GM12874 (cell line): ENCODE measurements around the gene DECR2.

Experiments used
- TF ChIP-seq, protein P1 (sequence below): IDR thresholded peaks from 2 replicates; pipeline ENCODE4 v1.5.1; 2011; ENCODE audit warnings: low read depth, mild to moderate bottlenecking, control low read depth, low read length, moderate library complexity; ENCODE audit not compliant: insufficient read depth

The DECR2 gene

DNA sequence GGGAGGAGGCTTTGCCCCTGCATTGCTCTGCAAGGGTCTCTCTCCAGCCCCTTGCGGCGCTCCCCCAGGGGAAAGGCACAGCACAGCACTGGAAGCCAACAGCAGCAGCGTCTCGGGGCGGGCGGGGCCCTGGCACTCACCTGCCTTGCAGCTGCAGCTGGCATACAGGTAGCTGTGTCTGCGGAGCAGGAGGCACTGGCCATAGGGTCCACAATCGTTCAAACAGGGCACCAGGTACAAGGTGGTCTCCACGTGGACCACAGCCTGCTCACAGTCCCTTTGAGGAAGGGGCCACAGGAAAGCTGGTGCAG lies 27.1 kb upstream of the DECR2 start:
- TF ChIP-seq, protein P1, sequence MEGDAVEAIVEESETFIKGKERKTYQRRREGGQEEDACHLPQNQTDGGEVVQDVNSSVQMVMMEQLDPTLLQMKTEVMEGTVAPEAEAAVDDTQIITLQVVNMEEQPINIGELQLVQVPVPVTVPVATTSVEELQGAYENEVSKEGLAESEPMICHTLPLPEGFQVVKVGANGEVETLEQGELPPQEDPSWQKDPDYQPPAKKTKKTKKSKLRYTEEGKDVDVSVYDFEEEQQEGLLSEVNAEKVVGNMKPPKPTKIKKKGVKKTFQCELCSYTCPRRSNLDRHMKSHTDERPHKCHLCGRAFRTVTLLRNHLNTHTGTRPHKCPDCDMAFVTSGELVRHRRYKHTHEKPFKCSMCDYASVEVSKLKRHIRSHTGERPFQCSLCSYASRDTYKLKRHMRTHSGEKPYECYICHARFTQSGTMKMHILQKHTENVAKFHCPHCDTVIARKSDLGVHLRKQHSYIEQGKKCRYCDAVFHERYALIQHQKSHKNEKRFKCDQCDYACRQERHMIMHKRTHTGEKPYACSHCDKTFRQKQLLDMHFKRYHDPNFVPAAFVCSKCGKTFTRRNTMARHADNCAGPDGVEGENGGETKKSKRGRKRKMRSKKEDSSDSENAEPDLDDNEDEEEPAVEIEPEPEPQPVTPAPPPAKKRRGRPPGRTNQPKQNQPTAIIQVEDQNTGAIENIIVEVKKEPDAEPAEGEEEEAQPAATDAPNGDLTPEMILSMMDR, result no peak

DNA sequence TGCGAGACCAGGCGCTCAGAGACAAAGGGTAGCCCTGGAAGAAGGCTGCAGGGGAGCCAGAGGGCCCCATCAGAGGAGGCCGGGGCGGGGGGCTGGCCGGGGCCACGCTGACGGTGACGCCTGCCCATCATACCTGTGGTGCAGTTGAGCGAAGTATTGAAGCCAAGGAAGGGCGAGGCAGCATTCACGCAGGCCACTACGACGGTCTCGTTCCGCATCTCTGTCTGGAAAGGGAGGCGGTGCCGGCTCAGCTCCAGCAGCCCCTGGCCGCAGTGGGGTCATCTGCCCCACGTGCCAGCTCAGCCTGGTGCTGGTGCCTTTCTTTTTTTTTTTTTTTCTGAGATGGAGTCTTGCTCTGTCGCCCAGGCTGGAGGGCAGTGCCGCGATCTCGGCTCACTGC lies 26.5 kb upstream of the DECR2 start:
- TF ChIP-seq, protein P1, result no peak

DNA sequence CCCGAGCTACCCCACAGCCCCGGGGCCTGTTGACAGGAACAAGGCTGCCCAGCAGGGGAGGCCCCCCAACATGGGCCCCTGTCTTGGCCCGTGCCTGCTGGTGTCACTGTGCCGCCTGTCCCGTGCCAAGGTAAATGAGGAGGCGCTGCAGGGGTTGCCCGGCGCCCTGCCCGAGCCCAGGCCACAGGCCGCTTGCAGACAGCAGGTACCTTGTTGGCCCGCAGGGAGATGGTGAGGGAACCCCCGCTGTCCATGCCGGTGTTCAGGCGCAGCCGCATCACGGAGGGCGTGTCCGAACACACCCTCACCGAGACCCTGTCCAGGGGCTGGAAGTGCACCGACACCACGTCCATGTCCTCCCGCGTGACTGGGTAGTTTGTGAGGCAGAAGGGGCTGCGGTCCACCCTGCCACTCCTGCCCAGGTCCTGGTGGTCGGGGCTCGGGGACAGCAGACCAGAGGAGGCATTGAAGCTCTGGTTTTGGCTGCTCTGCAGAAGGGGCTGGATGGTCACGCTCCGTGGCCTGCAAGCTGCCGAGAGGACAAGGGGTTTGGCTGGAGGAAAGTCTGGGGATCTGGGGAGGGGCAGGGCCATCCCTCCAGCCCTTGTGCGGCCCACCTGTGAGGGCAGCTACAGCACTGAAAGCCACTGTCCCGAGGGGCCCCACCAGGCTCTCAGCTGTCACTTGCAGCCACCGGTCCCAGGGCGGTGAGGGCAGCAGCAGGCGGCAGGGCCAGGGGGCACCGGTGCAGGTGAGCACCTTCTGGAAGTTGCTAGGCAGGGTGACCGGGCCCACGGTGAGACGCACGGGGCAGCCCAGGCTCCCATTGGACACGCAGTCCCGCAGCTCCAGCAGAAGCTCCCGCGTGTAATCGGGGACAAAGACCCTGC lies 25.5 kb upstream of the DECR2 start:
- TF ChIP-seq, protein P1, result no peak

DNA sequence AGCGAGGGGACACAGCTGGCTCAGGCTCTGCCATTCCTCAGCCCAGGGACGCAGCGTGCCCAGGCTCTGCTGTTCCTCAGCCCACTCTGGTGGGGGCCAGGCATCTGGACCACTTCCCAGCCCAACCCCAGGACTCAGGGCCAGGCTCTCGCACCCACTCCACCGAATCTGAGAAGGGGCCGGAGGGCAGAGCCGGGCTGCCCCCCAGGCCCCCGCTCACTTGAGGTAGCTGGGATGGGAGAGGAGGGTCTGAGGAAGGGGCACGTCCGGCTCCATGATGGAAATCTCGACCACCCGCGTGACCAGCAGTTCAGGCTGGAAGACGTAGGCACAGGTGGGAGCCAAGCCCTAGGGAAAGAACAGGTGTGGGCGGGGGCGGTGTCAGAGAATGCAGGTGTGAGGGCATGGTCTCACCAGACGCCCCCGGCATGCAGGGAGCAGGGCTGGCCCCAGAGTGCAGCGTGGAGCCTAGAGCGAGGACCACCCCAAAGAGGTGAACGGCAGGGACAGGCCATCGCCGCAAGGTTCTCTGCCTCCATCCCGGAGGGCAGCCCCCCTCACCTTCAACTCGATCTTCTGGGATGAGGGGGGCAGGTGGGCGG lies 24.8 kb upstream of the DECR2 start:
- TF ChIP-seq, protein P1, result no peak

DNA sequence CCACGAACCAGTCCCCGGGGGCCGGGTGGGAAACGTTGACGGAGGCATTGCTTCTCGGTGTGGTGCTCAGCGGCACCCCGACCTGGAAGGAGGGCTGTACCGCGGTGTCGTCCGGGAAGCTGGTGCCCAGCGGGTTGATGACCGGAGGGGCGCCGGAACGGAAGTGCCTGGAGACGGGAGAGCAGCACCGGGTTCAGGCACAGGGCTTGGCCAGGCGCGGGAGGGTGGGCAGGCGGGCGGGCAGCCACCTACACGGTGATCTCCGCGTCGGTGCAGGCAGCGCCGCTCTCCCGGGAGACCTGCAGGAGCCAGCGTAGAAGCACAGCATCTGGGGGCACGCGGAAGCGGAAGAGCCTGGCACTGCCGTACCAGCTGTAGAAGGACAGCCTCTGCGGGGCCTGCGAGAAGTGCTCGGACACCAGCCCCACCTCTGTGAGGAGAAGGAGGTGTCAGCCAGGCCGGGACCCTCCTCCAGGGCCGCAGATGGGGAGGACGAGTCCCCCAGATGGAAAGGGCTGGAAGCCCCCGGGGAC lies 24.2 kb upstream of the DECR2 start:
- TF ChIP-seq, protein P1, result no peak

DNA sequence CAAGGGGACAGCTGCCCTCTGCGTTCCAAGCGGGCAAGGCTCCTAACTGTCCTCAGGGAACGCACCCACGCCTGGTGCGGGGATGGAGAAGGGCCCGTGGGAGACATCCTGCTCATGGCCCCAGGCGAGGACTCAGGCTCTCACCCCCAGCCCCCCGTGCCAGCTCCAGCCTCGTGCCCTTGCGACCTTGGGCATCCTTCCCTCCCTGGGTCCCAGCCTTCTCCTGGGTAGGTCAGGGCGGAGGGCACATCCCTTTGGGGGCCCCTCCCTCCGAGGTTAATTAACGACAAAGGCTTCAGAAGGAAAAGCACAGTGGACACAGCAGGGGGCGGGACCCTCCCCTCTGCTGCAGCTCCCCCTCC lies 22.9 kb upstream of the DECR2 start:
- TF ChIP-seq, protein P1, result no peak

DNA sequence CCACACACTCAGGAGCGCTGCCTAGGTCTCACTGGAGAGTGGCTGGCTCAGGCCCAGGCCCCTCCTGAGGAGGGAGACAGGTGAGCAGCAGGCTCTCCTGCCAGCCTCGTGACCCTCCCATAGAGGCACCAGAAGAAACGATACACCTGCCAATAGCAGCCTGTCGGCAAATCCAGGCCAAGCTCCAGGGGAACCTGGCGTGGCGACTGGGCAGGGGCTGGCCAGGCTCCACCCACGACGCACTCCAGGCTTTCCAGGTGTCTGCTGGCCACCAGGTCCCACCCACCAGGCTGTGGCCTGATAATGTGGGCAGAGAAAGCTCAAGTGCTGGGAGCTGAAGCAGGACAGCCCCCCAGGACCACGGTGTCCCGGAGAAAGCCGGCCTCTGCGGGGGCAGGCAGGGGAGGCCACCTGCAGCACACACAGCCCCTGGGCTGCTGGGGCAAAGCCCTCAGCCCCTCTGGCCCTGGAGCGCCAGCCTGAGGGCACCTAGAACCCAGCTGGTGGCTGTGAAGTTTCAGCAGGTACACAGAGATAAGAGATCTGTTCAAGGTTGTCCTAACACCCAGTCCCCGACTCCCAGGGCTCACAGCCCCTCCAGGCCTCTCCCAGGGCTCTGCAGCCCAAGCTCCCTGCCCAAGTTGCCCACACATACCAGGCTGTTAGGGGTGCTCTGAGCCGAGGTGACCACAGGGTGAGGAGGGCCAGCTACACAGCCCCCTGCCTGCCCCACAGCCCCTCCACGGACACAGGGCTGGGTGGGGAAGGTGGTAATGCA lies 22.3 kb upstream of the DECR2 start:
- TF ChIP-seq, protein P1, result no peak
